NT2/D1 (cell line): ENCODE data around the gene CYBA.
A peak's percentile ranks its signal among the peaks of the same experiment; 100 is the strongest.

ENCODE experiments used
- DNase-seq: peaks from one replicate; pipeline ENCODE4 v3.0.0-alpha.2; 2011; ENCODE audit warnings: low read depth, low spot score
- H3K27me3 ChIP-seq: 2 replicates; pipeline ENCODE4 v1.6.0; 2011; ENCODE audit warnings: mild to moderate bottlenecking; ENCODE audit not compliant: insufficient read length, insufficient read depth
- H3K36me3 ChIP-seq: 2 replicates; pipeline ENCODE4 v1.6.1; 2011; ENCODE audit warnings: mild to moderate bottlenecking, low read length, mixed read lengths; ENCODE audit not compliant: insufficient read depth, insufficient read length
- H3K4me1 ChIP-seq: 2 replicates; pipeline ENCODE4 v1.5.1; 2011; ENCODE audit not compliant: insufficient read depth, insufficient read length
- H3K4me3 ChIP-seq: 2 replicates; pipeline ENCODE4 v1.5.1; 2011; ENCODE audit warnings: low read depth; ENCODE audit not compliant: insufficient read length
- H3K9ac ChIP-seq: 2 replicates; pipeline ENCODE4 v1.6.0; 2011; ENCODE audit warnings: low read depth; ENCODE audit not compliant: insufficient read length
- H3K9me3 ChIP-seq: 2 replicates; pipeline ENCODE4 v1.5.1; 2011; ENCODE audit warnings: mild to moderate bottlenecking, low read length; ENCODE audit not compliant: insufficient read depth
- SUZ12 ChIP-seq: IDR thresholded peaks from 2 replicates; pipeline ENCODE4 v1.6.1; 2011; ENCODE audit not compliant: insufficient read length, insufficient read depth; ENCODE audit errors: extremely low read depth
- YY1 ChIP-seq: IDR thresholded peaks from 2 replicates; pipeline ENCODE4 v1.6.1; 2011; ENCODE audit not compliant: insufficient read length, insufficient read depth
- ZNF274 ChIP-seq: IDR thresholded peaks from 2 replicates; pipeline ENCODE4 v1.6.1; 2011; ENCODE audit warnings: mild to moderate bottlenecking, low read depth, low read length

Gene CYBA

DNA sequence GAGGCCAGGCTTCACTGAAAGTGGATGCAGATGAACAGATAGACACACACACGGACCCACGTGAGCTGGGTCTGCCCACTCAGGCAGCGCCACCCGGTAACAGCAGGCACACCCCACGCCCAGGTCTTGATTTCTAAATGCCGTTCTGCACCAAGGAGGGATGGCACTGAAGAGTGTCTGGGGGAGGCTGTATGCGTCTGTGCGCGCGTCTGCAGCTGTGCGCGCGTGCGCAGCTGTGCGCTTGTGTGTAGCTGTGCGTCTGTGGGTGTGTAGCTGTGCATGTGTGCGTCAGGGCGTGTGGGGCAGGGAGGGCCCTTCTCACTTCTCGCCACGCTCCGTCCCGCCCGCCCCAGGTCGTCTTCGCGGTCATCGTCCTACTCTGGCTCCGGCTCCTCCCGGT, 28.0 kb downstream of the CYBA start:
- Histone ChIP-seq H3K9me3 (no peaks in the 10 kb centered on the region), H3K36me3 (peaks cover 88% of the 10 kb centered on the region), H3K9ac (no peak overlapping the region), H3K4me3 (no peak overlapping the region), H3K4me1 (peaks cover 4% of the 10 kb centered on the region), H3K27me3 (no peaks in the 10 kb centered on the region)
- TF ChIP-seq SUZ12 (no peak), ZNF274 (no peak), YY1 (no peak)
- no peak for DNase-seq

- peaks cover 87% of the 10 kb centered on the region for H3K36me3 ChIP-seq
- no peak overlapping the region for H3K4me3 ChIP-seq
- peaks cover 4% of the 10 kb centered on the region for H3K4me1 ChIP-seq
- TF ChIP-seq ZNF274, result no peak
- TF ChIP-seq SUZ12, result no peak
- TF ChIP-seq YY1, result no peak
- no peak for DNase-seq
- H3K9me3 ChIP-seq, result no peaks in the 10 kb centered on the region
- H3K9ac ChIP-seq, result no peak overlapping the region
- H3K27me3 ChIP-seq, result no peaks in the 10 kb centered on the region
These were observed 28.7 kb downstream of the CYBA start for GRCh38 chr16:88622125-88622524.

- no peak for DNase-seq
- TF ChIP-seq ZNF274 (no peak), SUZ12 (no peak), YY1 (no peak)
- Histone ChIP-seq H3K4me3 (no peak overlapping the region), H3K9me3 (no peaks in the 10 kb centered on the region), H3K9ac (no peak overlapping the region), H3K36me3 (peaks cover 87% of the 10 kb centered on the region), H3K4me1 (peaks cover 8% of the 10 kb centered on the region), H3K27me3 (no peaks in the 10 kb centered on the region)
These were observed 30.7 kb downstream of the CYBA start for GRCh38 chr16:88619859-88620815.

DNA sequence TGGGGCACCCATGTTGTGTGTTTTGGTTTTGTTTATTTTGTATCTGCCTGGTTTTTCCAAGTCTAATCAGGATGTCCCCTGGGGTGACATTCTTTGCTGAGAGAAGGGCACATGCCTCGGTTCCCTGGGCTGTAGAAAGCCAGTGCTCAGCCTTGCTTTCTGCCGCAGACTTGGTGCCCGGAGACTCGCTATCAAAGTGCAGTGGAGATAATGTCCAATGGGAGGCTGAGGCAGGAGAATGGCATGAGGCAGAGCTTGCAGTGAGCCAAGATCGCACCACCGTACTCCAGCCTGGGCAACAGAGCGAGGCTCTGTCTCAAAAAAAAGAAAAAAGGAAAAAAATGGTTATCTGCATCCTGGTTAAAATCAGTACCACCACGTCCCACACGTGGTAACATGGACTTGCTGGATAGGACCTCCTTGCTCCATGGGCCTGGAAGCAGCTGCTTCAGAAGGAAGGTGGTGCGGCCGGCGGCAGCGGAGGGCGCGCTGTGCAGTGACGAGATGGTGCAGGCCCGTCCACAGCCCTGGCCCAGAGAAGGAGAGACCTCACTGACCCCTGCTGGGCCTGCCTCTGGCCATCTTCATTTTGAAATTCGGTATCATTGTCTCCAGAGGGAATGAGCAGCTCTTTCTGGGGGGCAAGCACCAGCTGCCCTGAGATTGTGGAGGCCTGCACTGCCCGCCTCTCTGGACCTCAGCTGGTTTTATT, 31.7 kb downstream of the CYBA start:
- no peaks in the 10 kb centered on the region for H3K27me3 ChIP-seq
- no peak for DNase-seq
- TF ChIP-seq SUZ12 (no peak), YY1 (no peak), ZNF274 (no peak)
- H3K4me3 ChIP-seq, result no peak overlapping the region
- peak overlapping the region; percentile 47 for H3K9ac ChIP-seq
- H3K36me3 ChIP-seq, result peaks cover 86% of the 10 kb centered on the region
- no peaks in the 10 kb centered on the region for H3K9me3 ChIP-seq
- peaks cover 10% of the 10 kb centered on the region for H3K4me1 ChIP-seq

DNA sequence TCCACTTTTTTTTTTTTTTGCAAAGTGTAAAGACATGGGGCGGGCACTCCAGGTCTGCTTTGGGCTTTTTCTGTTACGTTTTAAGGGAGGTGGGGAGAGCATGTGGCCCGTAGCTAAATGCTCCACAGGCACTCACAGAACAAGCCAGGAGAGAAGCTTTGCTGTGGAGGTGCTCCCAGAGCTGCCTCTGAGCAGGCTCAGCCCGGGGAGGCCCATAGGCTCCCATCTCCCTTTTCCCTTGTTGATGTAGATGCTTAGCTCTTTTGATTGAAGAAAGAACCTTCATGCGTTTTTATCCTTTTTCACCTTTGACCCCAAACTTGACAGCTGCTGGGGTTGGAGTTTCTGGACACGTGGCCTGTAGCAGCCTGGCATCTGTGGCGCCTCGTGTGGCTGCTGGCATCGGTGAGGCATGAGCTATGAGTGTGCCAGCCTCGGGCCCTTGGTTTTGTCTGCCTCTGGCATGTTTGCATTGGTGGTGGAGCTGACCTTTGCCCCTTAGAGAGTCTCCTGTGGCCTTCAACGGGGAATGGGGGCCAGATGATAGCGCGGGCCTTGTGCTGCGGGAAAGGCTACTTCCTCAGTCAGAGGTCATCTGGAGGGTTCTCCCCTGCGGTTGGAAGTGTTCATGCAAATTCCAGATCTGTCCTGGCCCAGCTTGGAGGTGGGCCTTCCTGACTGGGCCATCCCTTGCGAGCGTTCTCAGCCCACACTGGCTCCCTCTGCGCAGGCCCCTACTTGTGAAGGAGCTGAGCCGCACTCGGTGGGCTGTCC, 32.5 kb downstream of the CYBA start:
- no peak overlapping the region for H3K4me3 ChIP-seq
- H3K9ac ChIP-seq, result peak overlapping the region; percentile 47
- no peak for TF ChIP-seq YY1
- no peaks in the 10 kb centered on the region for H3K27me3 ChIP-seq
- DNase-seq, result no peak
- H3K4me1 ChIP-seq, result peaks cover 12% of the 10 kb centered on the region
- H3K36me3 ChIP-seq, result peaks cover 83% of the 10 kb centered on the region
- H3K9me3 ChIP-seq, result no peaks in the 10 kb centered on the region

DNA sequence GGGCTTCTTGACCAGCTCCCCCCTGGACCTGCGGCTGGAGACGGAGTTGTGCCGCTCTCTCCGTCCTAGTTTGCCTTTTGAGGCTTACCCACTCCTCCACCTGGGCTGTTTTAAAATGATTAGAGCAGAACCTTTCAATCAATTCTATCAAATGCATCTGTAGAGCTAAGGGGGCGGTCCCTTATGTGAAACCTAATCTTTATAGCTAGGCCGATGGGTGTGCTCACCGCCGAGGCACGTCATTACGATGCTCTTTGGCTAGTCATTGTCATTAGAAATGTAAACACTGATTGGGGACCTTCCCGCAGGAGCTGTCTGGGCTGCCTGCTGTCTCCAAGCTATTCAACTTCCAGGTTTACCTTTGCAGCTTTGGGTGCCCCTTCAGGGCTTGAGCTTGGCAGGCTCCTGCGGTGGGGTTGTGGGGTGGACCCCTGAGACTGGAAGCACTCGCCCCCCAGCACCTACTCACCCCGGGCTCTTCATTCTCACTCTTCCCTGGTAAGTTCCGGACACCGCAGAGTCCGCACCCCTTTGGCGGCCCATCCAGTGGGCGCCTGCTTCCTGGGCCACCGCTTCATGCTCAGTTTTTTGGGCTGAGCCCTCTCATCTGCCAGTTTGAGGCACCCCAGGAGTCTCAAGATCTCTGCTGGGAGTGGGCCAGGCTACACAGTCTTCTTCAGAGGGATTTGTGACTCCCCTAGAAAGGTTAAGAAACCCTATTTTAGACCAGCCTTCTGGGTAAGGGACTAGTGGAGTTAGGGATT, 33.4 kb downstream of the CYBA start:
- H3K36me3 ChIP-seq, result peaks cover 83% of the 10 kb centered on the region
- no peak for DNase-seq
- no peaks in the 10 kb centered on the region for H3K27me3 ChIP-seq
- TF ChIP-seq SUZ12, result no peak
- no peak for TF ChIP-seq ZNF274
- no peak for TF ChIP-seq YY1
- H3K4me1 ChIP-seq, result peaks cover 12% of the 10 kb centered on the region
- no peak overlapping the region for H3K9ac ChIP-seq
- H3K4me3 ChIP-seq, result no peak overlapping the region
- H3K9me3 ChIP-seq, result no peaks in the 10 kb centered on the region
